GM12875 (cell line): ENCODE results near the gene PPP4R2.

Experiments
- H3K4me3 ChIP-seq: one replicate; pipeline ENCODE4 v1.5.1; 2011; ENCODE audit warnings: low read depth, low read length, control low read depth
- CTCF ChIP-seq: IDR thresholded peaks from 2 replicates; pipeline ENCODE4 v1.5.1; 2011; ENCODE audit warnings: low read depth, mild to moderate bottlenecking, control low read depth, inconsistent platforms, low read length, moderate library complexity, borderline replicate concordance; ENCODE audit not compliant: insufficient read depth

PPP4R2 gene

GRCh38 chr3:73024836-73025235 lies 28.2 kb downstream of the PPP4R2 start:
- TF ChIP-seq CTCF = no peak

GRCh38 chr3:73026111-73026759 lies 29.6 kb downstream of the PPP4R2 start:
- TF ChIP-seq CTCF = no peak
- H3K4me3 ChIP-seq = no peak overlapping the region

More at GRCh38 chr3:73024836-73025235, 28.2 kb downstream of the PPP4R2 start:
- no peak overlapping the region for H3K4me3 ChIP-seq

- H3K4me3 ChIP-seq = no peak overlapping the region
- TF ChIP-seq CTCF = no peak
These were observed 30.1 kb downstream of the PPP4R2 start for GRCh38 chr3:73026760-73027113.

GRCh38 chr3:73028803-73029202 lies 32.2 kb downstream of the PPP4R2 start:
- no peak overlapping the region for H3K4me3 ChIP-seq
- TF ChIP-seq CTCF = no peak

GRCh38 chr3:73029321-73029796 lies 32.7 kb downstream of the PPP4R2 start:
- TF ChIP-seq CTCF = no peak
- H3K4me3 ChIP-seq = no peak overlapping the region

GRCh38 chr3:73030073-73030597 lies 33.5 kb downstream of the PPP4R2 start:
- H3K4me3 ChIP-seq = no peak overlapping the region
- TF ChIP-seq CTCF = no peak

GRCh38 chr3:73031573-73032103 lies 35.0 kb downstream of the PPP4R2 start:
- no peak overlapping the region for H3K4me3 ChIP-seq

More at GRCh38 chr3:73031573-73032103, 35.0 kb downstream of the PPP4R2 start:
- TF ChIP-seq CTCF = no peak
